Activated naive CD4-positive, alpha-beta T cell treated with anti-CD3 and anti-CD28 coated beads, Interleukin-2, amount 10 ng/mL, durations not matched to agents 7 days and 5 days (primary cell): ENCODE data around the gene CAPN11.
"Not testable (repeated sequence)": the region's sequence is repeated elsewhere in the genome, so short reads cannot be mapped to it uniquely, and the experiment has no call there.

Experiments
- CTCF ChIA-PET: fragments of 350-600 bp; sonication (Branson Sonifier 250); formaldehyde crosslinking; loops from one replicate; lab custom pipeline; 2021; ENCODE audit warnings: antibody characterized with exemption; lab: Charles Lee
- DNase-seq: peaks from one replicate; pipeline ENCODE4 v3.0.0-alpha.2; 2020
- H3K27ac Mint-ChIP-seq: one replicate; pipeline ENCODE4 v1.8.0; 2021; ENCODE audit warnings: mild to moderate bottlenecking, moderate library complexity, mixed read lengths
- H3K27me3 Mint-ChIP-seq: one replicate; pipeline ENCODE4 v1.8.0; 2021; ENCODE audit warnings: mild to moderate bottlenecking, mixed read lengths
- H3K36me3 Mint-ChIP-seq: one replicate; pipeline ENCODE4 v1.8.0; 2021; ENCODE audit warnings: mixed read lengths
- H3K4me1 Mint-ChIP-seq: one replicate; pipeline ENCODE4 v1.8.0; 2021; ENCODE audit warnings: mixed read lengths
- H3K4me3 Mint-ChIP-seq: one replicate; pipeline ENCODE4 v1.8.0; 2021; ENCODE audit warnings: mild to moderate bottlenecking, moderate library complexity, mixed read lengths
- H3K9me3 Mint-ChIP-seq: one replicate; pipeline ENCODE4 v1.8.0; 2021; ENCODE audit warnings: mixed read lengths

Gene CAPN11

DNA sequence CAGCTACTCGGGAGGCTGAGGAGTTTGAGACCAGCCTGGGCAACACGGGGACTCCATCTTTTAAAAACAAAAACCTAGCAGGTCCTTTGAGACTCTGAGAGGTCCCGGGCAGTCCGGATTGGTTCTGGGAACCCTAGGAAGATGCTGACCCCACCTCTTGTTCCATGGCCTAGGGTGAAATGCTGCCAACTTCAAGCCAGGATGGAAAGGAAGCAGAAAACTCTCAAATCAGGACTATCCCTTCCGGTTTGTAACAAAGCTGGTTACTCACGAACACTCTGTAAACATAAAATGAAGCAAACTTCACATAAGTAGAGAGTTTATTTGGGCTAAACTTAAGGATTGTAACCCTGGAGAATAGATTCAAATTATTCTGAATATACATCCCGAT is 28.0 kb downstream of the CAPN11 start:
- DNase-seq = no peak
- Mint-ChIP-seq H3K4me3 (no peak overlapping the region), H3K27ac (no peak overlapping the region), H3K4me1 (peaks cover 7% of the 10 kb centered on the region), H3K27me3 (peaks cover 46% of the 10 kb centered on the region), H3K36me3 (no peaks in the 10 kb centered on the region), H3K9me3 (no peaks in the 10 kb centered on the region)
- CTCF ChIA-PET = interaction anchor here (0.5 to 1.3 kb wide), 4 partner anchors 10 to 90 kb away, joined by 3 read pairs; no protein-coding TSS in a partner anchor

DNA sequence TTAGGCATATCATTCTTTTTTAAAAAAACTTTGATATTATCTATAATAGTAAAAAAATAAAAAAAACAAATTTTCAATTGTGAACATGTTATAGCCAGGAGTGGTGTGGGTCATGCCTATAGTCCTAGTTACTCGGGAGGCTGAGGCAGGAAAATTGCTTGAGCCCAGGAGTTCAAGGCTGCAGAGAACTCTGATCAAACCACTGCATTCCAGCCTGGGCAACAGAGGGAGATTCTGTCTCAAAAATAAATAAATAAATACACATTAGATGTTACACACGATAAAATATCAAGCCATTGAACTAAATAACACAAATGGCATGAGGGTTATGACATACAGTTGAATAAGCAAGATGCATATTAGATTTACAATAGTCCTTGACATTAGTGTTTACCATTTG is 30.2 kb downstream of the CAPN11 start:
- CTCF ChIA-PET = no interaction called here

DNA sequence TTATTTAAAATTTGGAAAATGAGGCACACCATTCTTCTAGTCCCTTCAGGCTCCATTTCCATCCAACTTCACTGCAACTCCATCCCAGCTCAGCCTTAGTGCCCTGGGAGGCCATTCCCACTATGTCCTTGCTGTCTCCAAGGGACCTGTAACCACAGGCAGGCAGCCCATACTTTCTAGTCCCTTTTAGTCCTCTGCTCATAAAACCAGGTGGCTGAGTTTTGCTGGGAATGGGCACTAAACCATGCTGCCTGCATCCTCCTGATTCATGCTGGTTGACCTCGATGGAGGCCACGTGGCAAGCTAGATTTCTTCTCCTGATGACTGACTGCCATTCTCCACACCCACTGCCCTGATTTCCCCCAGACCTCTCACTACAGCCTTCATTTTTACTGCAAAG is 30.6 kb downstream of the CAPN11 start:
- H3K4me3 Mint-ChIP-seq = no peak overlapping the region
- no peaks in the 10 kb centered on the region for H3K36me3 Mint-ChIP-seq
- no peaks in the 10 kb centered on the region for H3K9me3 Mint-ChIP-seq
- no peak overlapping the region for H3K27ac Mint-ChIP-seq
- CTCF ChIA-PET = interaction anchor here (1.5 to 1.7 kb wide), 2 partner anchors 16 to 17 kb away, joined by 4 to 8 read pairs; no protein-coding TSS in a partner anchor
- DNase-seq = no peak
- H3K4me1 Mint-ChIP-seq = peaks cover 13% of the 10 kb centered on the region
- H3K27me3 Mint-ChIP-seq = peaks cover 54% of the 10 kb centered on the region

More for the DNA sequence above, 30.2 kb downstream of the CAPN11 start:
- Mint-ChIP-seq H3K4me3 (no peak overlapping the region), H3K27me3 (peaks cover 56% of the 10 kb centered on the region), H3K9me3 (no peaks in the 10 kb centered on the region), H3K4me1 (peaks cover 13% of the 10 kb centered on the region), H3K36me3 (no peaks in the 10 kb centered on the region), H3K27ac (no peak overlapping the region)
- no peak for DNase-seq

DNA sequence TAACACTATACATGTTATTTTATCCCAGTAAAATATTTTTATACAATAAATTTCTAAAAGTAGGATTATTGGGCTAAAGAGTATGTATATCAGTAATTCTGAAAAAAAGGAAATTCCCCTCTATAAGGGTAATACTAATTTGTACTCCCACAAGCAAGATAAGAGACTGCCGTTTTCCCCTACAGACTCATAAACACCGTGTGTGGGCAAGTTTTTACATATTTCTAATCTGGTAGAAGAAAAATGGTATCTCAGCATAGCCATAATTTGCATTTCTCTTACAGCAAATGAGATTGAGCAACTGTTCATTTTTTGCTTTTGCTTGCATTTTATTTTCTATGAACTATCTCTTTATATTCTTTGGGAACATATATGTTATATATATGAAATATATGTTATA is 32.1 kb downstream of the CAPN11 start:
- Mint-ChIP-seq H3K4me1 (peaks cover 13% of the 10 kb centered on the region), H3K4me3 (no peak overlapping the region), H3K27me3 (peaks cover 55% of the 10 kb centered on the region), H3K27ac (no peak overlapping the region), H3K36me3 (no peaks in the 10 kb centered on the region), H3K9me3 (no peaks in the 10 kb centered on the region)
- no peak for DNase-seq
- CTCF ChIA-PET = interaction anchor here (1.2 to 1.7 kb wide), 3 partner anchors 15 to 147 kb away, joined by 3 to 8 read pairs (median 4); no protein-coding TSS in a partner anchor

DNA sequence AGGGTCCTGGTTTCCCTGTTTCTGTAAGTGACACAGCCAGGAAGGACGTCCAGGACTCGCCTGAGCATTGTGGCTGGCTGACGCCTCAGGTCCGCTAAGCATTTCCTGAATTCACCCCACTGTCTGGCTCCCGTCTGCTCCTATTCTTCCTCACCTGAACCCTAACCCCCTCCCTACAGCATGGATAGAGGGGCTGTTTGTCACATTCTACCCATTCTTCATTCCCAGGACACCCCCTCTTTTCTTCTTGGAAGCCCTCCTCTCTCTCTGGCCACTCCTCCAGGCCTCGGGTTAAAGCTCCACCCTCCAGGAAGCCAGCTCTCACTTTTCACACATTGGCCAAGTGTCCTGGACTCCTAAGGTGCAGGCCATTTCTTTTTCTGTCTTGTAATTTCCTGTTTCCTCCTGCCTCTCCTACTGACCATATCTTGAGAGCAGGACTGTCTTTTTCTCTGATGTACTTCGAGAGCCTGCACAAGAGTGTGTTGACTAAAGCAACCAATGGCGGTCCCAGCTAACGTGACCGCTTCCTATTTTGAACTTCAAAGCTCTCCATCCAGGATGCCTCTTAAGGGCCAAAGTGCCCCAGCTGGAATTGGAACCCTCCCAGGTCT is 33.9 kb downstream of the CAPN11 start:
- peaks cover 41% of the 10 kb centered on the region for H3K27me3 Mint-ChIP-seq
- no peak overlapping the region for H3K27ac Mint-ChIP-seq
- CTCF ChIA-PET = no interaction called here
- no peaks in the 10 kb centered on the region for H3K36me3 Mint-ChIP-seq
- H3K4me1 Mint-ChIP-seq = peaks cover 6% of the 10 kb centered on the region
- no peak overlapping the region for H3K4me3 Mint-ChIP-seq
- no peaks in the 10 kb centered on the region for H3K9me3 Mint-ChIP-seq
- no peak for DNase-seq

DNA sequence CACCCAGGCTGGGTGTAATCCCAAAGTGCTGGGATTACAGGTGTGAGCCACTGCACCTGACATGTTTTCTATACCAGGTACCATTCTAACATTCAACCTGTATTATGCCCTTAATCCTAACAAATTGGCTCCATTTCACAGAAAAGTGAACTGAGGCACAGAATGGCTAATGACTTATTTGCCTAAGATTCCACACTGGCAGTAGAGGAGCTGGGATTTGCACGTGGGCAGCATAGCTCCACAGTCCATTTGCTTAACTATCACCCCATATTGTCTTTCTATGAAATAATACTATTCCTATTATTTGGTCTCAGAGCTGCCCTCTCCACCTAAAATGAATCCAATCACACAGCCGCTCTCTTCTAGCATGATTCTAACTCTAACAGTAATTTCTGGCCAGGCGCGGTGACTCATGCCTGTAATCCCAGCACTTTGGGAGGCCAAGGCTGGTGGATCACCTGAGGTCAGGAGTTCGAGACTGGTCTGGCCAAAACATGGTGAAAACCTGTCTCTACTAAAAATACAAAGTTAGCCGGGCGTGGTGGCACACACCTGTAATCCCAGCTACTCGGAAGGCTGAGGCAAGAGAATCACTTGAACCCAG is 34.8 kb downstream of the CAPN11 start:
- CTCF ChIA-PET = interaction anchor here (0.7 kb wide), 1 partner anchor 226 kb away, joined by 4 read pairs; no protein-coding TSS in a partner anchor

DNA sequence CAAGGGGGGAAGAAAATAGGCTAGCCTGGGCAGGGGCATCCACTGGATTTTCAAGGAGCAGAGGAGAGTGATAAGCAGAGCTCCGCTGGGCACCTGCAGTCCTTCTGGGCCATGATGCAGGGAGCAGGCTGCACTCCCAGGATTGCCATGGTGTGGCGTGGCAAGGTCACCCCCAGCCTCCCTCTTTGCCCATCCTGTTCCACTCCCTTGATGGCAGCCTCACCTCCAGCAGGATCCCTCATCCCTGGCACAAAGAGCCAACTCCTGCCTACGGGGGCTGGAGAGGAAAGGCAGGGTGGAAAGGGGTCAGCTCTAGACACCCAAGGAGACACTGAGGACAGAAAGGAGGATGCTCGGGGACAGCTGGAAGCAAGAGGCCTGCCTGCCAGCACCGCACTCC is 35.7 kb downstream of the CAPN11 start:
- CTCF ChIA-PET = interaction anchor here (0.7 kb wide), 1 partner anchor 227 kb away, joined by 4 read pairs; no protein-coding TSS in a partner anchor
- H3K27ac Mint-ChIP-seq = no peak overlapping the region

More for the DNA sequence above, 34.8 kb downstream of the CAPN11 start:
- Mint-ChIP-seq H3K4me3 (no peak overlapping the region), H3K36me3 (no peaks in the 10 kb centered on the region), H3K9me3 (no peaks in the 10 kb centered on the region), H3K4me1 (peaks cover 6% of the 10 kb centered on the region), H3K27ac (no peak overlapping the region), H3K27me3 (peaks cover 40% of the 10 kb centered on the region)
- no peak for DNase-seq

DNA sequence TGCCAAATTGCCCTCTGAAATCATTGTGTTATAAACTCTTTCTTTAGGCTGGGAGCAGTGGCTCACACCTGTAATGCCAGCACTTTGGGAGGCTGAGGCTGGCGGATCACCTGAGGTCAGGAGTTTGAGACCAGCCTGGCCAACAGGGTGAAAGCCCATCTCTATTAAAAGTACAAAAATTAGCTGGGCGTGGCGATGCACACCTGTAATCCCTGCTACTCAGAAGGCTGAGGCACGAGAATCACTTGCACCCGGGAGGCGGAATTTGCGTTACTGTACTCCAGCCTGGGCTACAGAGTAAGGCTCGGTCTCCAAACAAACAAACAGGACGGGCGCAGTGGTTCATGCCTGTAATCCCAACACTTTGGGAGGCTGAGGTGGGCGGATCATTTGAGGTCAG is 37.7 kb downstream of the CAPN11 start:
- H3K4me1 Mint-ChIP-seq, CTCF ChIA-PET, H3K9me3 Mint-ChIP-seq, H3K36me3 Mint-ChIP-seq, DNase-seq, H3K4me3 Mint-ChIP-seq, H3K27ac Mint-ChIP-seq: not testable (repeated sequence)
- H3K27me3 Mint-ChIP-seq = peaks cover 49% of the 10 kb centered on the region

More for the DNA sequence above, 35.7 kb downstream of the CAPN11 start:
- DNase-seq = no peak
- no peaks in the 10 kb centered on the region for H3K9me3 Mint-ChIP-seq
- no peak overlapping the region for H3K4me3 Mint-ChIP-seq
- H3K27me3 Mint-ChIP-seq = peaks cover 41% of the 10 kb centered on the region
- H3K36me3 Mint-ChIP-seq = no peaks in the 10 kb centered on the region
- peaks cover 6% of the 10 kb centered on the region for H3K4me1 Mint-ChIP-seq

DNA sequence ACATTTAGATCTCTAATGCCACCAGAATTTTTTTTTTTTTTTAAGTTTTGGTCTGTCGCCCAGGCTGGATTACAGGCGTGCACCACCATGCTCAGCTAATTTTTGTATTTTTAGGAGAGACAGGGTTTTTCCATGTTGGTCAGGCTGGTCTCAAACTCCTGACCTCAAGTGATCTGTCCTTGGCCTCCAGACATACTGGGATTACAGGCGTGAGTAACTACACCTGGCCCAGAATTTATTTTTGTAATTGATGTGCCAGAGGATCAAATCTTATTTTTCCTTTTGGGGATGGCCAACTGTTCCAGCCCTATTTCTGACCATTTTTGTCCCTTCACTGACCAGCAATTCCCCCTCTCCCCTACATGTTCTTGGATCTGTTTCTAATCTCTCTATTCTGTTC is 40.1 kb downstream of the CAPN11 start:
- Mint-ChIP-seq H3K27me3 (peaks cover 48% of the 10 kb centered on the region), H3K4me3 (no peak overlapping the region), H3K27ac (no peak overlapping the region), H3K36me3 (no peaks in the 10 kb centered on the region), H3K9me3 (no peaks in the 10 kb centered on the region), H3K4me1 (no peaks in the 10 kb centered on the region)
- CTCF ChIA-PET = interaction anchor here (0.8 kb wide), 1 partner anchor 134 kb away, joined by 4 read pairs; no protein-coding TSS in a partner anchor
- DNase-seq = no peak

DNA sequence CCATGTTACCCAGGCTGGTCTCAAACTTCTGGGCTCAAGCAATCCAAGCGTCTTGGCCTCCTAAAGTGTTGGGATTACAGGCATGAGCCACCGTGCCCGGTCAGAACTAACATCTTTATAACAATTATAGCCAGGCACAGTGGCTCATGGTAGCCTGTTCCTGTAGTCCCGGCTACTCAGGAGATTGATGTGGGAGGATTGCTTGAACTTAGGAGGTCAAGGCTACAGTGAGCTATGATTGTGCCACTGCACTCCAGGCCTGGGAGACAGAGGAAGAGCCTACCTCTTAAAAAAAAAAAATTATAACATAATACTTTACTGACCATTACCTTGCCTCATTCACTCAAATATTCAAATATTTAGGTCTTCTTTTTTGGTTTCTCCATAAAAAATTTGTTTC is 41.3 kb downstream of the CAPN11 start:
- Mint-ChIP-seq H3K27me3 (peaks cover 44% of the 10 kb centered on the region), H3K27ac (no peak overlapping the region), H3K9me3 (no peaks in the 10 kb centered on the region), H3K36me3 (no peaks in the 10 kb centered on the region), H3K4me3 (no peak overlapping the region), H3K4me1 (no peaks in the 10 kb centered on the region)
- no peak for DNase-seq
- CTCF ChIA-PET = no interaction called here

DNA sequence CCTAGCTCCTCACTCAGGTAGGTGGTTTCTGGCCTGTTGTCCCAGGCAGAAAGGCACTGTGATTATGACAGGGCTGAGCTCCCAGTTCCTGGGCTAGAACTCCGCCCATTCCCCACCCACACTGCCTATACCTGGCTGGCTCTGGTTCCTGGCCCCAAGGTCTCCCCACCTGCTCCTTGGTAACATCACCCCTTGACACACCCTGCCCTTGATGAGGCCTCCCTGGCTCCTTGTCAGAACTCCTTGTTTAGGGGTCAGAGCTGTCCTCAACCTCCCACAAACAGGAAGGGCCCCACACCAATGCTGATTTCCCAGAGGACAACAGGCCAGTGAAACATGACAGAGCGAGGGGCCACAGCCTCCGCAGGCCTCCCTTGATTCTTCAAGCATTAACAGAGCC is 42.6 kb downstream of the CAPN11 start:
- Mint-ChIP-seq H3K27me3 (peaks cover 44% of the 10 kb centered on the region), H3K36me3 (no peaks in the 10 kb centered on the region), H3K4me3 (no peak overlapping the region), H3K27ac (no peak overlapping the region), H3K4me1 (no peaks in the 10 kb centered on the region), H3K9me3 (no peaks in the 10 kb centered on the region)
- no peak for DNase-seq
- CTCF ChIA-PET = no interaction called here

DNA sequence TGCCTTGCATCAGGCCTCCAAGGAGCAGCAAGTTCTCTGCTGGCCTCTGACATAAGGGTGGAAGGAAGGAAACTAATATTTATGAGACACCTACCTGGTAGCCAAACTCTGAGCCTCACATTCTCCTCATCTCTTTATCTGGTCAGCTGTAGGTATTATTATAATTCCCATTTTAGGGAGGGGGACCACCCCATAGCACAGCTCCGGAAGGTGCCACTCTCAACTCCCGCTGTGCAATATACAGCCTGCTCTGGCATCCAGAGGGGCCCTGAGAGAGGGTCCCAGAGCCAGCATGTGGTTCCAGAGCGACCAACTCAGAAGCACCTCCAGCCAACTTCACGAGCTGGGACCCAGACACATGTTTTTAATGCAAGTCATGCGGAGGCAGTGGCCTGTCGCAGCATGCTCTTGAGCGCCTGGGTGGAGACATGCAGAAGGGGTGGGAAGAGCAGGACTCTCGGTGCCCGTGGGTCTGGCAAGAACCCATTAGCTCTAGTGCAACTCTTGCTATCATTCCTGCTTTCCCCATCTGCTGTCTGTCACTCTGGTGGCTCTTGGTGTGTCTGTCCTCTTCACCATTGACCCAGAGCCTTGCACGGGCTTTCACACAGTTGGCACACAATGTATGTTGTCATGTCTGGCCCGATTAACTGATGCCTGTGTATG is 43.2 kb downstream of the CAPN11 start:
- Mint-ChIP-seq H3K9me3 (no peaks in the 10 kb centered on the region), H3K36me3 (no peaks in the 10 kb centered on the region), H3K27me3 (peaks cover 44% of the 10 kb centered on the region), H3K4me3 (no peak overlapping the region), H3K27ac (no peak overlapping the region), H3K4me1 (no peaks in the 10 kb centered on the region)
- DNase-seq = no peak
- CTCF ChIA-PET = no interaction called here

DNA sequence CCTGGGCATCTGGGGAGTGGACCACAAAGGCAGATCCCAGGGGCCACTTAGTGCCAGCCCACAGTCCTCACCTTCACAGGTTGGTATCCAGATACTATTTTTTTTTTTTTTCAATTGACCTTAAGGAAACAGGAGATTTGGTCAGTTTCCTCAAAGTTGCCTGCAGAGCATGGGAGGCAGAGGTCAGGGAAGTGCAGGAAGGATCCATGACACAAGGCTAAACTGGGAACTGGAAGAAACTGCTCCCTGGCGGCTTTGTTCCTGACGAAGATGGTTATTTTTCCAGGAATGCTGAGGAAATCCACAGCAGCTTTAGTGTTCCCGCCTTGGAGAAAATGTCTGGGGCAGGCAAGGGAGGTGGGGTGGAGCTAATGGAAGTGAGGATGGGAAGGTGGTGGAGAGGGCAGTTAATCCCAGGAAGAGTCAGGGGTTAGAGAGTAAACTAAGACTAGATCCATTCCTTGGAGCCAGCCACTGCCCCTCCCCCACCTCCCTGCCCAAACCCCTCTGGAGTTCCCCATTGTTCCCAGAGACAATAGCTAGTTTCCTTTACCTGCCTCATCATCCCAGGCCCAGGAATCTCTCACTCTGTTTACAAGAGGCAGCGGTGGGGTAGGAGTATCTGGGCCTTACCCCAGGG is 43.8 kb downstream of the CAPN11 start:
- Mint-ChIP-seq H3K4me3 (no peak overlapping the region), H3K4me1 (no peaks in the 10 kb centered on the region), H3K36me3 (no peaks in the 10 kb centered on the region), H3K27ac (no peak overlapping the region), H3K27me3 (peaks cover 48% of the 10 kb centered on the region), H3K9me3 (no peaks in the 10 kb centered on the region)
- CTCF ChIA-PET = interaction anchor here (1.0 kb wide), 1 partner anchor 19 kb away, joined by 4 read pairs; no protein-coding TSS in a partner anchor
- no peak for DNase-seq
